DOHH2 (cell line): ENCODE measurements around the gene TMTC3.
"Not testable (repeated sequence)": the region's sequence is repeated elsewhere in the genome, so short reads cannot be mapped to it uniquely, and the experiment has no call there.

Experiments used
- H3F3A ChIP-seq: fragments of 200-600 bp; sonication (generic), shearing (Covaris generic); 2 replicates; pipeline ENCODE4 v1.6.0; 2016; ENCODE audit warnings: antibody characterized with exemption, mild to moderate bottlenecking; ENCODE audit not compliant: control insufficient read depth, insufficient read depth
- H3K27ac ChIP-seq: fragments of 200-600 bp; sonication (generic); 2 replicates; pipeline ENCODE4 v1.5.1; 2014; ENCODE audit warnings: low read depth, mild to moderate bottlenecking, low read length, moderate library complexity
- H3K27me3 ChIP-seq: fragments of 200-600 bp; sonication (generic); 2 replicates; pipeline ENCODE4 v1.6.1; 2014; ENCODE audit warnings: mild to moderate bottlenecking, low read length, mixed read lengths; ENCODE audit not compliant: control insufficient read depth
- H3K36me3 ChIP-seq: fragments of 200-600 bp; sonication (generic); 2 replicates; pipeline ENCODE4 v1.6.1; 2014; ENCODE audit warnings: mild to moderate bottlenecking, low read length, moderate library complexity, mixed read lengths; ENCODE audit not compliant: control insufficient read depth
- H3K4me1 ChIP-seq: fragments of 200-600 bp; sonication (generic); 2 replicates; pipeline ENCODE4 v1.6.1; 2014; ENCODE audit warnings: mild to moderate bottlenecking, low read length, mixed read lengths; ENCODE audit not compliant: control insufficient read depth
- H3K4me2 ChIP-seq: fragments of 200-600 bp; sonication (generic); 2 replicates; pipeline ENCODE4 v1.6.0; 2014; ENCODE audit warnings: mild to moderate bottlenecking, low read length, moderate library complexity
- H3K4me3 ChIP-seq: fragments of 200-600 bp; sonication (generic); 2 replicates; pipeline ENCODE4 v1.5.1; 2014; ENCODE audit warnings: mild to moderate bottlenecking, low read length, mixed read lengths
- H3K79me2 ChIP-seq: fragments of 200-600 bp; sonication (generic); 2 replicates; pipeline ENCODE4 v1.6.1; 2014; ENCODE audit warnings: mild to moderate bottlenecking, low read length, mixed read lengths; ENCODE audit not compliant: control insufficient read depth
- H3K9me2 ChIP-seq: fragments of 200-600 bp; sonication (generic); replicated peaks from 2 replicates; pipeline ENCODE4 v1.6.1; 2014; ENCODE audit warnings: mild to moderate bottlenecking, low read length, mixed read lengths; ENCODE audit not compliant: control insufficient read depth
- H3K9me3 ChIP-seq: fragments of 200-600 bp; sonication (generic); 2 replicates; pipeline ENCODE4 v1.6.1; 2014; ENCODE audit warnings: antibody characterized with exemption, low read length, mixed read lengths; ENCODE audit not compliant: control insufficient read depth, insufficient read depth
- H4K20me1 ChIP-seq: fragments of 200-600 bp; sonication (generic); 2 replicates; pipeline ENCODE4 v1.6.0; 2014; ENCODE audit warnings: low read depth, mild to moderate bottlenecking, antibody characterized with exemption, low read length, moderate library complexity; ENCODE audit not compliant: control insufficient read depth, insufficient read depth
- CTCF ChIP-seq: fragments of 200-600 bp; sonication (generic); IDR thresholded peaks from one replicate; pipeline ENCODE4 v1.5.1; 2014; ENCODE audit warnings: antibody characterized with exemption, mild to moderate bottlenecking, low read depth, low read length; ENCODE audit not compliant: poor library complexity, severe bottlenecking
- EZH2phosphoT487 ChIP-seq: fragments of 200-600 bp; sonication (generic); IDR thresholded peaks from 2 replicates; pipeline ENCODE4 v1.6.1; 2017; ENCODE audit warnings: borderline replicate concordance, mild to moderate bottlenecking, antibody characterized with exemption, low read length, moderate library complexity, mixed read lengths

Gene TMTC3

GRCh38 chr12:88207921-88208620 is 66.0 kb downstream of the TMTC3 start:
- Histone ChIP-seq H3F3A (no peaks in the 10 kb centered on the region), H3K4me2 (no peak overlapping the region), H3K36me3 (no peaks in the 10 kb centered on the region), H3K4me1 (no peaks in the 10 kb centered on the region), H3K9me3 (peaks cover 4% of the 10 kb centered on the region; the same call in 1 of the 2 replicates), H3K9me2 (no peaks in the 10 kb centered on the region), H3K4me3 (no peak overlapping the region), H4K20me1 (no peaks in the 10 kb centered on the region), H3K79me2 (no peaks in the 10 kb centered on the region), H3K27me3 (no peaks in the 10 kb centered on the region), H3K27ac (no peak overlapping the region)
- TF ChIP-seq CTCF (no peak), EZH2phosphoT487 (no peak)

- Histone ChIP-seq H3K4me1 (no peaks in the 10 kb centered on the region), H3K9me2 (no peaks in the 10 kb centered on the region), H3K79me2 (no peaks in the 10 kb centered on the region), H3K4me3 (no peak overlapping the region), H3K27ac (no peak overlapping the region), H3K9me3 (peaks cover under 1% of the 10 kb centered on the region; the same call in 1 of the 2 replicates), H3K36me3 (no peaks in the 10 kb centered on the region), H4K20me1 (no peaks in the 10 kb centered on the region), H3K4me2 (no peak overlapping the region), H3F3A (no peaks in the 10 kb centered on the region), H3K27me3 (no peaks in the 10 kb centered on the region)
- TF ChIP-seq CTCF (no peak), EZH2phosphoT487 (no peak)
Observed at GRCh38 chr12:88208661-88209060, 66.6 kb downstream of the TMTC3 start.

- H3K27ac ChIP-seq, H4K20me1 ChIP-seq, H3K4me3 ChIP-seq, H3K4me1 ChIP-seq, H3K27me3 ChIP-seq, H3F3A ChIP-seq, H3K79me2 ChIP-seq, H3K4me2 ChIP-seq, H3K36me3 ChIP-seq, H3K9me2 ChIP-seq, H3K9me3 ChIP-seq: not testable (repeated sequence)
Observed at GRCh38 chr12:88210311-88210710, 68.2 kb downstream of the TMTC3 start.

- H4K20me1 ChIP-seq = no peaks in the 10 kb centered on the region
- no peak for TF ChIP-seq CTCF
- no peak for TF ChIP-seq EZH2phosphoT487
- H3K27ac ChIP-seq = no peak overlapping the region
- no peaks in the 10 kb centered on the region for H3K27me3 ChIP-seq
- H3F3A ChIP-seq = no peaks in the 10 kb centered on the region
- peaks cover 4% of the 10 kb centered on the region; the same call in 1 of the 2 replicates for H3K9me3 ChIP-seq
- H3K36me3 ChIP-seq = no peaks in the 10 kb centered on the region
- H3K4me3 ChIP-seq = no peak overlapping the region
- H3K9me2 ChIP-seq = no peaks in the 10 kb centered on the region
- H3K4me1 ChIP-seq = no peaks in the 10 kb centered on the region
- H3K79me2 ChIP-seq = no peaks in the 10 kb centered on the region
- no peak overlapping the region for H3K4me2 ChIP-seq
Observed at GRCh38 chr12:88218293-88218692, 76.2 kb downstream of the TMTC3 start.
